Measurements from ENCODE around the gene PRDX2.
A peak's percentile ranks its signal among the peaks of the same experiment; 100 is the strongest.

Gene PRDX2

DNA sequence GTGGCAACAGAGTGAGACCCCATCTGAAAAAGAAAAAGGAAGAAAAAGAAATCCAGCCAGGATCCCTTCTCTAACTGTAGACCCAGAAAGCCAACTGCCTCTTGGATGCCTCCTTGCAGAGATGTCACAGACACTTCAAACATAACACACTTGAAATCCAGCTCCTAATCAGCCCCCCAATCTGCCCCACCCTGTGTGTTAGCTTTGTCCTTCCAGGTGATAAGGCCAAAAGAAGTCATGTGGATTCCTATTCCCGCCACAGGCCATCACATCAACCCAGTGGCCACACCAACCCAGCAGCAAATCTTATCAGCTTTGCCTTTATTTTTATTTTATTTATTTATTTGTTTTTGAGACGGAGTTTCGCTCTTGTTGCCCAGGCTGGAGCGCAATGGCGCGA lies 41.9 kb downstream of the PRDX2 start:
- no peak overlapping the region for H3K4me3 Mint-ChIP-seq
- H3K36me3 Mint-ChIP-seq (ENCODE audit: insufficient read depth): peaks cover 6% of the 10 kb centered on the region
- no peak overlapping the region for H3K27ac Mint-ChIP-seq (ENCODE audit: low read depth)
- no peaks in the 10 kb centered on the region for H3K4me1 Mint-ChIP-seq
- DNase-seq (ENCODE audit: low spot score in 2 of 2): no peak
- H3K9me3 Mint-ChIP-seq: no peaks in the 10 kb centered on the region
- no peak for ATAC-seq (replicated peaks; ENCODE audit: extremely low read depth, poor library complexity, severe bottlenecking)
- H3K27me3 Mint-ChIP-seq: peaks cover 19% of the 10 kb centered on the region

- H3K27ac Mint-ChIP-seq (ENCODE audit: low read depth): no peak overlapping the region
- peak in 1 of 2 donors; percentile 49 for DNase-seq (ENCODE audit: low spot score in 2 of 2)
- no peak overlapping the region for H3K4me3 Mint-ChIP-seq
- peak; percentile 65 for ATAC-seq (replicated peaks; ENCODE audit: extremely low read depth, poor library complexity, severe bottlenecking)
- H3K27me3 Mint-ChIP-seq: peaks cover 33% of the 10 kb centered on the region
- H3K4me1 Mint-ChIP-seq: no peaks in the 10 kb centered on the region
- H3K36me3 Mint-ChIP-seq (ENCODE audit: insufficient read depth): peaks cover 6% of the 10 kb centered on the region
- H3K9me3 Mint-ChIP-seq: no peaks in the 10 kb centered on the region
Measured at GRCh38 chr19:12757544-12758274, 43.9 kb downstream of the PRDX2 start.

DNA sequence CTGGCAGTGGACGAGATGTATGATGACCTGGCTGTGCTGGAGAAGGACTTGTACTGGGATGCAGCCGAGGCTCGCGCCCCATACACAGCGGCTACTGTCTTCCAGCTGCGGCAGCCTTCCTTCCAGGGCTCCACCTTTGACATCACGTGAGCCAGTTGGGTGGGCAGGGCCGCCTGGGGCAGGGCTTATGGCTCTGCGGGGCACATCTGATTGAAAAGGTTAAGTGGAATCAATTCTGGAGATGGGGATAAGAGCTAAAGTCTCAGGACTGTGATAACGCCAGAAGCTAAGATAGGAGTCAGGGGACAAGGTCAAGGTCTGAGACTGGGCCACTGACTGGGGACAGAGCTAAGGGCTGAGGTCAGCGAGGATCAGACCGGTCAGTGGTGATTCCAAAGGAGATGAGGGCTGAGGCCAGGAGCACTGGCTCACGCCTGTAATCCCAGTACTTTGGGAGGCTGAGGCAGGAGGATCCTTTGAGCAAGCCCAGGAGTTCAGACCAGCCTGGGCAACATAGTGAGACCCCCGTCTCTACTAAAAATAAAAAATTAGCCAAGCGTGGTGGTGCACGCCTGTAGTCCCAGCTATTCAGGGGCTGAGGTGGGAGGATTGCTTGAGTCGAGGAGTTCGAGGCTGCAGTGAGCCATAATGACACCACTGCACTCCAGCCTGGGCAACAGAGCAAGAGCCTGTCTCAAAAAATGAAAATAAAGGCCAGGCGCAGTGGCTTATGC lies 45.3 kb downstream of the PRDX2 start:
- Mint-ChIP-seq H3K27me3 (peaks cover 44% of the 10 kb centered on the region), H3K4me1 (no peaks in the 10 kb centered on the region), H3K36me3 (ENCODE audit: insufficient read depth) (peaks cover 4% of the 10 kb centered on the region), H3K9me3 (no peaks in the 10 kb centered on the region), H3K27ac (ENCODE audit: low read depth) (no peak overlapping the region), H3K4me3 (no peak overlapping the region)
- DNase-seq (ENCODE audit: low spot score in 2 of 2): no peak
- ATAC-seq (replicated peaks; ENCODE audit: extremely low read depth, poor library complexity, severe bottlenecking): no peak

DNA sequence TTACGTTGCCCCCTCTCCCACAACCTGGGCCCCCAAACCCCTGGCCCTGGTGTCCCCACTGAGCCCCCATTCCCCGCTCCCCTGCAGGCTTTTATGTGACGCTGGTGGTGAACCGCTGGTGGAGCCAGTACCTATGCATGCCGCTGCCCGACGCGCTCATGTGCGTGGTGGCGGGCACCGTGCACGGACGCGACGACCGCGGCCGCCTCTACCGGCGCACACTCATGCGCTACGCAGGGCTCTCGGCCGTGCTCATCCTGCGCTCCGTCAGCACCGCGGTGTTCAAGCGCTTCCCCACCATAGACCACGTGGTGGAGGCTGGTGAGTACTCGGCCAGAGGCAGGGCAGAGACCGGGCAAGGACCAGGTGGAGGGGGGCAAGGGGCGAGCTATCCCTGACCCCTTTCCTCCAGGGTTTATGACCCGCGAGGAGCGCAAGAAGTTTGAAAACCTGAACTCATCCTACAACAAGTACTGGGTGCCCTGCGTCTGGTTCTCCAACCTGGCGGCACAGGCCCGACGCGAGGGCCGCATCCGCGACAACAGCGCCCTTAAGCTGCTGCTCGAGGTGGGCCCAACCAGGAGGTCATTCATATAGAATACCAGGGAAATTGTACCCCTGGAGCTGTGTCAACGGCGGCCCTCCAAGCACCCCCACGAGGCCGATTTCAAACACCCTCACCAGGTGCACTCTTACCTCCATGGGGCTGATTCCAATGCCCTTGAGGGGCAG lies 47.0 kb downstream of the PRDX2 start:
- no peak for DNase-seq (ENCODE audit: low spot score in 2 of 2)
- Mint-ChIP-seq H3K27ac (ENCODE audit: low read depth) (no peak overlapping the region), H3K9me3 (no peaks in the 10 kb centered on the region), H3K27me3 (peaks cover 61% of the 10 kb centered on the region), H3K4me1 (no peaks in the 10 kb centered on the region), H3K36me3 (ENCODE audit: insufficient read depth) (peaks cover 4% of the 10 kb centered on the region), H3K4me3 (no peak overlapping the region)
- ATAC-seq (replicated peaks; ENCODE audit: extremely low read depth, poor library complexity, severe bottlenecking): no peak

DNA sequence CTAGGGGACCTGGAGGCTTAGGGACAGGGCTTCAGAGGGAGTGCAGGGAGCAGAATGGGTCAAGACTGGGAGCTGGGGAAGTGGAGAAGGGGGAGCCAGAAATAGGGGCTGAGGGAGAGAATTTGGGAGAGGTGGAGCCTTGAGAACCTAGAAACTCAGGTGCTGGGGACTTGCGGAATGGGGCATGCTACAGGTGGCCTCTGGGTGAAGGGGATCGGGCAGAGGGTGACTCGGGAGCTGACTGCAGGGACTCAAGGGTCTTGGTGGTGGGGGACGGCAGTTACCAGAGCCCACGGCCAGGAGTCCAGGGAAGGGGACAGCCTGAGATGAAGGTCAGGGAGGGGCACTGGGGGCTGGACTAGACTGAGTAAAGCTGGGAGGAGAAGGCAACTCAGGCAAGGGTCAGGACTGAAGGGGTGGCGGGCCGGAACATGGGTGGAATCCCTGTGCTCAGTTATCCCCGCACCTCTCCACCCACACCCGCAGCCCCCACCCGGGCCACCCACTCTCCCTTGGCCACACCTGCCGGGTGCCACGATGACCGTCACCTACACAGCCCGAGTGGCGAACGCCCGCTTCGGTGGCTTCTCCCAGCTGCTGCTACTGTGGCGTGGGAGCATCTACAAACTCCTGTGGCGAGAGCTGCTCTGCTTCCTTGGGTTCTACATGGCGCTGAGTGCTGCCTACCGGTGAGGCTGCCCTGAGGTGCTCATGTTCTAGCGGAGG lies 49.4 kb downstream of the PRDX2 start:
- Mint-ChIP-seq H3K9me3 (no peaks in the 10 kb centered on the region), H3K4me3 (no peak overlapping the region), H3K36me3 (ENCODE audit: insufficient read depth) (peaks cover 8% of the 10 kb centered on the region), H3K4me1 (no peaks in the 10 kb centered on the region), H3K27ac (ENCODE audit: low read depth) (peak overlapping the region; percentile 38), H3K27me3 (peaks cover 64% of the 10 kb centered on the region)
- ATAC-seq (replicated peaks; ENCODE audit: extremely low read depth, poor library complexity, severe bottlenecking) (no peak), DNase-seq (ENCODE audit: low spot score in 2 of 2) (no peak)

GRCh38 chr19:12751635-12752034 lies 50.0 kb downstream of the PRDX2 start, which contains the start of gene BEST2:
BEST2 (plus strand) TSS chr19:12751791; CDS start chr19:12752593, 802 bp downstream.
- Mint-ChIP-seq H3K4me3 (no peak within 1 kb of the TSS), H3K4me1 (no peaks in the 10 kb centered on the region), H3K9me3 (no peaks in the 10 kb centered on the region), H3K36me3 (ENCODE audit: insufficient read depth) (peaks cover 11% of the 10 kb centered on the region), H3K27me3 (peaks cover 64% of the 10 kb centered on the region), H3K27ac (ENCODE audit: low read depth) (peak within 1 kb of the TSS; percentile 38)
- ATAC-seq (replicated peaks; ENCODE audit: extremely low read depth, poor library complexity, severe bottlenecking) (no peak), DNase-seq (ENCODE audit: low spot score in 2 of 2) (no peak)

DNA sequence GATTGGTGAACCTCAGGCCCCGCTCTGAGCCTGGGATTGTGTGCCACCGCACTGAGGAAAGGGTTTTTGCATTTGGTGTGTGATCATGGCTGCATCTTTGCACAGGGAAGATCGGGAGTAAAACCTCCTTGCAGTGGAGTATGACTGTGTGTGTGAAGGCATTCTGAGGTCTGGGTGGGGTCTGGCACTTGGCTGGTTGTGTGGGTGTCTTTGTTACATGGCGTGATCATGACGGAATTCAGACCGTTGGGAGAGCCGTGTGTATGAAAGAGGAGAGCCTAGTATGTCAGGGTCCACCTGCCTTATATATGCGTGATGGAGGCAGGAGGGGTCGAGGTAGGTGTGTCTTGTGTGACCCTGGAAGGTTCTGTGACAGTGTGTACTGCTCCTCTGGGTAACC lies 50.7 kb downstream of the PRDX2 start:
- no peak for ATAC-seq (replicated peaks; ENCODE audit: extremely low read depth, poor library complexity, severe bottlenecking)
- Mint-ChIP-seq H3K4me3 (no peak overlapping the region), H3K9me3 (no peaks in the 10 kb centered on the region), H3K27ac (ENCODE audit: low read depth) (no peak overlapping the region), H3K27me3 (peaks cover 56% of the 10 kb centered on the region), H3K36me3 (ENCODE audit: insufficient read depth) (peaks cover 14% of the 10 kb centered on the region), H3K4me1 (no peaks in the 10 kb centered on the region)
- DNase-seq (ENCODE audit: low spot score in 2 of 2): no peak

DNA sequence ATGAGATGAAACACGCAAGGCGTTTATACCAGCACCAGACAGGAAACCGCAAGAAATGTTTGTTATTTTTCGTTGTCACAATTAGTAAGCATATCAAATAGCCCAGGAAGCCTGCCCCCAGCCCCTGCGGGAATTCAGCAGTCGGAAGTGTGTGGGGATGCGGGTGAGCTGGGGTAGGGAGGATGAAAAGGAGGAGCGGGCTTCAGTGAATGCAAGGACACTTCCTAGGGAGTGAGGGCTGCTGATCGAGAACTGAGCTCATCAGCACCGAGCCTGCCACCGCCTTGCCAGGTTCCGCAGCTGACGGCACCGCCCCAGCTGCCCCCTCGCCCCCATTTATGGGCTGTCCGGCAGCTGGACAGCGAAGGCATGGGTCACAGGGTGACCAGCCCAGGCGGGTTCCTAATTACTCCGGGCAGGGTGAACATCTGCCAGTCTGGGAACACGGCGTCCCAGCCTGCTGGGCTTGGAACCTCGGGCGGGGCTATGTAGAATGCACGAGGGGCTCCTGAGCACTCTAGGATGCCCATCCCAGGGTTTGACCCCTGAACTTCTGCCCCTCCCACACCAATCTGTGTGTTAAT lies 51.6 kb downstream of the PRDX2 start:
- no peak overlapping the region for H3K27ac Mint-ChIP-seq (ENCODE audit: low read depth)
- ATAC-seq (replicated peaks; ENCODE audit: extremely low read depth, poor library complexity, severe bottlenecking) (no peak), DNase-seq (ENCODE audit: low spot score in 2 of 2) (no peak)

GRCh38 chr19:12748489-12748888 lies 53.1 kb downstream of the PRDX2 start:
- H3K4me1 Mint-ChIP-seq: no peaks in the 10 kb centered on the region
- H3K27ac Mint-ChIP-seq (ENCODE audit: low read depth): no peak overlapping the region
- ATAC-seq (replicated peaks; ENCODE audit: extremely low read depth, poor library complexity, severe bottlenecking): no peak
- H3K9me3 Mint-ChIP-seq: no peaks in the 10 kb centered on the region
- peaks cover 16% of the 10 kb centered on the region for H3K36me3 Mint-ChIP-seq (ENCODE audit: insufficient read depth)
- H3K27me3 Mint-ChIP-seq: peaks cover 38% of the 10 kb centered on the region
- H3K4me3 Mint-ChIP-seq: no peak overlapping the region
- no peak for DNase-seq (ENCODE audit: low spot score in 2 of 2)

More for the DNA sequence above, 51.6 kb downstream of the PRDX2 start:
- no peaks in the 10 kb centered on the region for H3K4me1 Mint-ChIP-seq
- peaks cover 48% of the 10 kb centered on the region for H3K27me3 Mint-ChIP-seq
- H3K4me3 Mint-ChIP-seq: no peak overlapping the region
- no peaks in the 10 kb centered on the region for H3K9me3 Mint-ChIP-seq
- peaks cover 12% of the 10 kb centered on the region for H3K36me3 Mint-ChIP-seq (ENCODE audit: insufficient read depth)

All from central memory CD8-positive, alpha-beta T cell (primary cell).